Heart right ventricle (tissue), 16 donors: ENCODE results near the gene SNTB2. TPM values are rescaled to one million over a fixed set of nuclear protein-coding genes. Genes with fewer than 3 reads are reported as not detected.

Experiments used
- ATAC-seq, 8 donors: fragments of 200-7000 bp; cut with Tn5 transposase; one replicate each; pipeline ENCODE4 v1.9.1; 2020; ENCODE audit warnings: mild to moderate bottlenecking in 8 of 8, moderate library complexity in 8 of 8, moderate number of reproducible peaks in 1 of 8
- DNase-seq, 2 donors: peaks; one replicate each; pipeline ENCODE4 v3.0.0-alpha.2; 2020
- H3K27ac ChIP-seq, 10 donors: fragments of 200-600 bp; sonication (generic) in 2 of 10; one replicate each; pipeline versions ENCODE4 v1.5.0 to v1.8.0; 2020 to 2022; ENCODE audit warnings: mild to moderate bottlenecking in 3 of 10
- H3K27me3 ChIP-seq, 7 donors: fragments of 200-600 bp; one replicate each; pipeline ENCODE4 v1.8.0; 2021 to 2022; ENCODE audit warnings: mild to moderate bottlenecking in 2 of 7
- H3K36me3 ChIP-seq, 9 donors: fragments of 200-600 bp; sonication (generic) in 1 of 9; one replicate each; pipeline versions ENCODE4 v1.5.0 to v1.8.0; 2020 to 2022; ENCODE audit warnings: mild to moderate bottlenecking in 2 of 9
- H3K4me1 ChIP-seq, 9 donors: fragments of 200-600 bp; sonication (generic) in 1 of 9; one replicate each; pipeline versions ENCODE4 v1.5.0 to v1.8.0; 2020 to 2022; ENCODE audit warnings: mild to moderate bottlenecking in 4 of 9
- H3K4me3 ChIP-seq, 10 donors: fragments of 200-600 bp; sonication (generic) in 2 of 10; one replicate each; pipeline versions ENCODE4 v1.5.0 to v1.8.0; 2020 to 2022; ENCODE audit warnings: mild to moderate bottlenecking in 7 of 10, moderate library complexity in 2 of 10
- H3K9me3 ChIP-seq, 11 donors: fragments of 200-600 bp in 10 of 11; sonication (generic) in 2 of 11; one replicate each; pipeline versions ENCODE4 v1.5.0 to v1.8.0; 2013 to 2022; ENCODE audit warnings: mild to moderate bottlenecking in 2 of 11, control low read depth in 1 of 11, moderate library complexity in 1 of 11
- CTCF ChIP-seq, 9 donors: fragments of 200-600 bp; sonication (generic) in 2 of 9; IDR thresholded peaks; one replicate each; pipeline versions ENCODE4 v1.5.0 to v1.8.0; 2021 to 2022; ENCODE audit warnings: antibody characterized with exemption in 9 of 9, mild to moderate bottlenecking in 5 of 9, moderate library complexity in 1 of 9
- WGBS, 2 donors: extraction: QIAGEN DNeasy Blood & Tissue Kit; methylation state at CpG; one replicate each; pipeline ENCODE4 v1.1.7; 2013; ENCODE audit warnings: inconsistent platforms in 1 of 2; 5-methylcytosine and 5-hydroxymethylcytosine counted together
- intact Hi-C, 10 donors: fragments of 100-400 bp; cut with DNase I; formaldehyde crosslinking; loops; one replicate each; pipeline versions ENCODE4 v1.11.1 to v1.14.2; 2022
- polyA plus RNA-seq, 2 donors: library from polyadenylated mRNA; stranded (reverse); fragments of 200-250 nt; gene quantifications; one replicate each; pipeline ENCODE4 v1.2.3, GENCODE V29; 2013
- total RNA-seq, 10 donors: library from RNA; stranded (reverse); fragmentation: NEBNext Ultra II Directional in 3 of 10; extraction: Animal tissue kit (Norgen Biotek cat#: 25700) in 3 of 10; gene quantifications; one replicate each; pipeline versions ENCODE4 v1.2.1 to v1.2.4, GENCODE V29; 2021 to 2023
- donor health status: Arrhythmogenic right ventricular cardiomyopathy.
- donor health status: ischemic (EF 13 %, LVEDD 7.1; RV severe dilation, severe dysfunction).
- donor health status: healthy with polysubstance abuse.
- donor health status: DM: no; HTN: yes; CAD: no.
- donor health status: DM: no; HTN: no; CAD: no.
- donor health status: ischemic (EF 25% LVEDD 6.9; RV normal size, moderate dysfunction).
- donor health status: ischemic (EF 25% LVEDD 5.7; RV mildly dilated, moderate dysfunction).
- donor health status: healthy.
- donor health status: DM: yes; HTN: yes; CAD: no.
- donor health status: Ischemic cardiomyopathy.
- donor health status: ischemic (EF 35%, LVEDD 5.7; RV mildly dilated, moderate dysfunction).
- donor health status: nonischemic (EF 11% LVEDD 7.7; RV severe dilation, severe dysfunction).
- donor health status: DM: yes; HTN: yes; CAD: no.
- donor health status: PGD.
- donor health status: ischemic (EF 29% LVEDD 5.4; RV normal size, mild dysfunction).
- donor health status: nonischemic (EF 23%, LVEDD 6.1; RV moderate dilation, normal function).

SNTB2 gene
- total and polyA plus RNA-seq, 12 donors = 3.0 to 15.7 (median 9.1) TPM

DNA sequence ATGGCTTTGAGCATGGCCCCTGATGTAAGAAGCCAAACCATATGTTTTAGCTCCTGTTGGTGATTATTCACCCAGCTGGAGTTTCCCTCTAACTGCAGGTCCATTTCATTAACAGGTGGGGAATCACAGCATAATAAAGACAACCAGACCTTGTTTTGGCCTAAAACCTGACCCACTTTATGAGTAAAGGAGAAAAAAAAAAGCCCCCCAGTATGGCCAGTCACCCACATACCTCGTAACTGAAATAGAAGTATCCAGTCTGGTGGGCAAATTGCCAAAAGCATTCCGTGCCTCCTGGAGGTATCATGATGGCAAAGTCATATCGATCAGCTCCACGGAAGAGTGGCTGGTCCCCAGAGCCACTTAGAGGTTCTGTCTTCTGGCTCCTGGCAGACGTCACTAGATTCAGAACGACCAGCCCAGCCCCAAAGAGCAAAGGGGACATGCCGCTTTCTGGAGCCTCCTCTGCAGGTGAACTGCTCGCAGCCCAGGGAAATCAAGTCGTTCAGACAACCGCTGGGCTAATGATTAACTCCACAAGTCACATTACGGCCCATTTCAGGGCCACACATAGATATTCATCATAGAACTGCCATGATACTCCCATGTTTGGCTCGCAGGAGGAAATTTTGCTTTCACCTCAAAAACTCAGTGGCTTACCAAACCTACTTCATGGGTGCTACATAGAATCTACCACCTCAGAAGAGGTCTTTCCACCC is 164.5 kb downstream of the SNTB2 start, which contains the start of gene TMED6:
TSS of gene TMED6 (minus strand) at position 478 of the 719 bp plus-strand sequence. CDS start at position 445, 33 bp downstream.
- H3K4me3 ChIP-seq = no peak within 1 kb of the TSS
- ATAC-seq = no peak
- WGBS, 2 donors = 85 to 86% methylated on average over 12 of the region's 12 CpGs
- peaks cover 0 to 60% (median 9%) of the 10 kb centered on the region in 9 donors for H3K36me3 ChIP-seq
- H3K27me3 ChIP-seq = no peaks in the 10 kb centered on the region
- TF ChIP-seq CTCF (IDR thresholded peaks at IDR 0.05) = no peak
- DNase-seq = no peak
- H3K9me3 ChIP-seq = no peaks in the 10 kb centered on the region
- no peak within 1 kb of the TSS for H3K27ac ChIP-seq
- H3K4me1 ChIP-seq = peaks cover 0 to 6% (median 0%) of the 10 kb centered on the region in 9 donors
- intact Hi-C loops = no loop called here

Other genes with a start within 250 kb of the SNTB2 start
- 1 to 10 TPM in 1 of 10 donors, under 1 TPM in 9; 0.15 to 1.8 (median 0.38) TPM for gene HAS3, start 81.5 kb upstream of the SNTB2 start, total RNA-seq
- gene HAS3, start 81.5 kb upstream of the SNTB2 start, polyA plus RNA-seq = under 1 TPM; 0.22 to 0.65 TPM
- 10 to 100 TPM; 46.1 to 80.6 (median 55.6) TPM for gene CHTF8, start 54.6 kb upstream of the SNTB2 start, total RNA-seq
- 10 to 100 TPM; 17.2 to 38.0 TPM for gene CHTF8, start 54.6 kb upstream of the SNTB2 start, polyA plus RNA-seq
- gene UTP4, start 54.5 kb upstream of the SNTB2 start, total RNA-seq = 10 to 100 TPM; 19.1 to 32.8 (median 26.8) TPM
- gene UTP4, start 54.5 kb upstream of the SNTB2 start, polyA plus RNA-seq = 10 to 100 TPM; 13.0 to 22.8 TPM
- gene VPS4A, start 124.2 kb downstream of the SNTB2 start, total RNA-seq = 10 to 100 TPM; 24.2 to 35.1 (median 27.7) TPM
- gene VPS4A, start 124.2 kb downstream of the SNTB2 start, polyA plus RNA-seq = 10 to 100 TPM; 38.8 to 44.6 TPM
- gene PDF, start 143.4 kb downstream of the SNTB2 start, total RNA-seq = 10 to 100 TPM in 1 of 10 donors, 1 to 10 TPM in 9; 3.9 to 10.7 (median 5.4) TPM
- 1 to 10 TPM; 2.0 to 9.9 TPM for gene PDF, start 143.4 kb downstream of the SNTB2 start, polyA plus RNA-seq
- 10 to 100 TPM; 20.0 to 29.1 (median 23.7) TPM for gene COG8, start 152.4 kb downstream of the SNTB2 start, total RNA-seq
- 10 to 100 TPM; 15.7 to 16.8 TPM for gene COG8, start 152.4 kb downstream of the SNTB2 start, polyA plus RNA-seq
- 10 to 100 TPM in 1 of 10 donors, 1 to 10 TPM in 9; 6.1 to 15.8 (median 7.8) TPM for gene NIP7, start 152.6 kb downstream of the SNTB2 start, total RNA-seq
- gene NIP7, start 152.6 kb downstream of the SNTB2 start, polyA plus RNA-seq = 1 to 10 TPM; 8.0 to 8.2 TPM
- gene TMED6, start 164.6 kb downstream of the SNTB2 start, total RNA-seq = under 1 TPM in 4 of 10 donors, not detected in 6; 0.32 to 0.41 (median 0.38) TPM
- under 1 TPM in 1 of 2 donors, not detected in 1; 0.37 TPM for gene TMED6, start 164.6 kb downstream of the SNTB2 start, polyA plus RNA-seq
- gene TERF2, start 198.8 kb downstream of the SNTB2 start, total RNA-seq = 10 to 100 TPM; 19.9 to 31.9 (median 28.3) TPM
- gene TERF2, start 198.8 kb downstream of the SNTB2 start, polyA plus RNA-seq = 10 to 100 TPM in 1 of 2 donors, 1 to 10 TPM in 1; 6.7 to 12.8 TPM
- 10 to 100 TPM; 59.8 to 84.2 (median 72.5) TPM for gene CYB5B, start 237.5 kb downstream of the SNTB2 start, total RNA-seq
- gene CYB5B, start 237.5 kb downstream of the SNTB2 start, polyA plus RNA-seq = 10 to 100 TPM; 53.8 to 59.9 TPM